Sigmoid colon (tissue), 7 donors: Measurements from ENCODE around the gene YEATS2. TPM values are rescaled to one million over a fixed set of nuclear protein-coding genes. Genes with fewer than 3 reads are reported as not detected.

Source experiments
- DNase-seq: peaks from one replicate; pipeline ENCODE4 v3.0.0-alpha.2; 2019
- H3K27ac ChIP-seq, 4 donors: fragments of 200-600 bp; sonication (generic); one replicate each; pipeline ENCODE4 v1.5.1; 2016 to 2019; ENCODE audit warnings: mild to moderate bottlenecking in 1 of 4
- H3K27me3 ChIP-seq, 3 donors: fragments of 200-600 bp; sonication (generic); one replicate each; pipeline ENCODE4 v1.5.1; 2019; ENCODE audit warnings: mild to moderate bottlenecking in 1 of 3
- H3K36me3 ChIP-seq, 4 donors: fragments of 200-600 bp; sonication (generic); one replicate each; pipeline ENCODE4 v1.5.1; 2016 to 2019
- H3K4me1 ChIP-seq, 4 donors: fragments of 200-600 bp; sonication (generic); one replicate each; pipeline ENCODE4 v1.5.1; 2017 to 2019
- H3K4me3 ChIP-seq, 4 donors: fragments of 200-600 bp; sonication (generic); one replicate each; pipeline ENCODE4 v1.5.1; 2017 to 2019; ENCODE audit warnings: mild to moderate bottlenecking in 2 of 4, moderate library complexity in 1 of 4
- H3K9me3 ChIP-seq, 4 donors: fragments of 200-600 bp in 3 of 4; sonication (generic) in 3 of 4; one replicate each; pipeline versions ENCODE4 v1.5.1 to v1.6.1; 2013 to 2019
- EP300 ChIP-seq, 4 donors: sonication (generic); formaldehyde crosslinking; IDR thresholded peaks; one replicate each; pipeline ENCODE4 v1.6.1; 2017; ENCODE audit warnings: antibody characterized with exemption in 4 of 4
- POLR2A ChIP-seq, 2 donors: fragments of 450-650 bp; IDR thresholded peaks; one replicate each; pipeline ENCODE4 v1.6.1; 2016; ENCODE audit warnings: antibody characterized with exemption in 2 of 2, mild to moderate bottlenecking in 2 of 2, moderate library complexity in 2 of 2
- POLR2AphosphoS5 ChIP-seq, 4 donors: sonication (generic); formaldehyde crosslinking; IDR thresholded peaks; one replicate each; pipeline ENCODE4 v1.6.1; 2017; ENCODE audit warnings: antibody characterized with exemption in 4 of 4
- WGBS, 2 donors: extraction: QIAGEN DNeasy Blood & Tissue Kit; methylation state at CpG; one replicate each; pipeline ENCODE4 v1.1.7; 2013; 5-methylcytosine and 5-hydroxymethylcytosine counted together
- intact Hi-C: fragments of 100-400 bp; cut with DNase I; formaldehyde crosslinking; loops from one replicate; pipeline ENCODE4 v1.15.1; 2023
- polyA plus RNA-seq, 3 donors: library from polyadenylated mRNA; stranded (reverse); fragments of 200-250 nt; gene quantifications; one replicate each; pipeline ENCODE4 v1.2.3, GENCODE V29; 2013
- total RNA-seq, 4 donors: library from RNA; depleted of rRNA; stranded (reverse); fragments of >200 nt; gene quantifications; one replicate each; pipeline ENCODE4 v1.1.0, GENCODE V29; 2016
- TF ChIP-seq, protein P1 (sequence below), 4 experiments: fragments of 450-650 bp in 3 of 4; fragments of 200-600 bp in 1 of 4; IDR thresholded peaks; one replicate each; pipeline ENCODE4 v1.5.1; 2016 to 2019; ENCODE audit warnings: antibody characterized with exemption in 4 of 4, mild to moderate bottlenecking in 3 of 4, moderate library complexity in 2 of 4
- donor health status: healthy with polysubstance abuse.
- donor health status: Bipolar disorder and iron deficiency.
- donor health status: healthy.

YEATS2 gene
- total and polyA plus RNA-seq, 7 donors, result 3.0 to 20.3 (median 13.2) TPM

DNA sequence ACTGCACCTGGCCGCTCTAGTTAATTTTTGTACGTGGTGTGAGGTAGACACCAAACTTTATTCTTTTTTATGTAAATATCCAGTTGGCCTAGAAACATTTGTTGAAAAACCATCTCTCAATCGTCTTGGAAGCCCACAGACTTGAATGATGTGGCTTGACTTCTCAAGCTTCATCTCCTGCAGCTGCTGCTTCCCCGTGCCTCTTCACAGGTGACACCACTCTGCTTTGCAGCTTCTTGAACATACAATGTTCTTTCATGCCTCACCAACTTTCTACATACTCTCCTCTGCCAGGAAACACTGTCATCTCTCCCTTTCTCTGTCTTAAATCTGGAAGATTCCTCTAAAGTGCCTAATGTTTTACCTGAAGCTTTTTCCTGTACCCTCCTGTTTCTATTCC is 92.2 kb downstream of the YEATS2 start:
- H3K36me3 ChIP-seq, result peaks cover 3 to 89% (median 21%) of the 10 kb centered on the region in 4 donors
- intact Hi-C loops, result no loop called here
- no peaks in the 10 kb centered on the region for H3K4me1 ChIP-seq
- no peak overlapping the region for H3K4me3 ChIP-seq
- 79 to 90% methylated on average over 4 of the region's 4 CpGs for WGBS, 2 donors
- H3K27ac ChIP-seq, result no peak overlapping the region
- no peak for DNase-seq
- H3K9me3 ChIP-seq, result no peaks in the 10 kb centered on the region
- no peaks in the 10 kb centered on the region for H3K27me3 ChIP-seq
- TF ChIP-seq EP300 (IDR thresholded peaks at IDR 0.05), result no peak
- TF ChIP-seq POLR2A (IDR thresholded peaks at IDR 0.05), result no peak
- TF ChIP-seq, protein P1, sequence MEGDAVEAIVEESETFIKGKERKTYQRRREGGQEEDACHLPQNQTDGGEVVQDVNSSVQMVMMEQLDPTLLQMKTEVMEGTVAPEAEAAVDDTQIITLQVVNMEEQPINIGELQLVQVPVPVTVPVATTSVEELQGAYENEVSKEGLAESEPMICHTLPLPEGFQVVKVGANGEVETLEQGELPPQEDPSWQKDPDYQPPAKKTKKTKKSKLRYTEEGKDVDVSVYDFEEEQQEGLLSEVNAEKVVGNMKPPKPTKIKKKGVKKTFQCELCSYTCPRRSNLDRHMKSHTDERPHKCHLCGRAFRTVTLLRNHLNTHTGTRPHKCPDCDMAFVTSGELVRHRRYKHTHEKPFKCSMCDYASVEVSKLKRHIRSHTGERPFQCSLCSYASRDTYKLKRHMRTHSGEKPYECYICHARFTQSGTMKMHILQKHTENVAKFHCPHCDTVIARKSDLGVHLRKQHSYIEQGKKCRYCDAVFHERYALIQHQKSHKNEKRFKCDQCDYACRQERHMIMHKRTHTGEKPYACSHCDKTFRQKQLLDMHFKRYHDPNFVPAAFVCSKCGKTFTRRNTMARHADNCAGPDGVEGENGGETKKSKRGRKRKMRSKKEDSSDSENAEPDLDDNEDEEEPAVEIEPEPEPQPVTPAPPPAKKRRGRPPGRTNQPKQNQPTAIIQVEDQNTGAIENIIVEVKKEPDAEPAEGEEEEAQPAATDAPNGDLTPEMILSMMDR (IDR thresholded peaks at IDR 0.05), result no peak
- TF ChIP-seq POLR2AphosphoS5 (IDR thresholded peaks at IDR 0.05), result no peak

DNA sequence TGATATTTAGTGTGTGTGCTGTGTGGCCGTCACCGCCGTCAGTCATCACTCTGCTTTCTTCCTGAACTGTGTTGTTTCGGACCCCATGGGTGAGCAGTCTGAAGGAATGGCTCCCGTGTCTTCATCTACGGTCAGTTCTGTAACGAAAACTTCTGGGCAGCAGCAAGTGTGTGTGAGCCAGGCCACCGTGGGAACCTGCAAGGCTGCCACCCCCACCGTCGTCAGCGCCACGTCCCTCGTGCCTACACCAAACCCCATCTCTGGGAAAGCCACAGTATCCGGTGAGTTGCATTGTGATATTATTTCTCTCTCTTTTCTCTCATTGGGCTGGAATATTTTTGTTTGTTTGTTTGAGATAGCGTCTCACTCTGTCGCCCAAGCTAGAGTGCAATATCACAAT is 93.1 kb downstream of the YEATS2 start:
- 96% methylated on average over 16 of the region's 16 CpGs for WGBS, 2 donors
- intact Hi-C loops, result no loop called here
- H3K9me3 ChIP-seq, result no peaks in the 10 kb centered on the region
- TF ChIP-seq EP300 (IDR thresholded peaks at IDR 0.05) (no peak), POLR2A (IDR thresholded peaks at IDR 0.05) (no peak), POLR2AphosphoS5 (IDR thresholded peaks at IDR 0.05) (no peak)
- TF ChIP-seq, protein P1 (IDR thresholded peaks at IDR 0.05), result no peak
- no peaks in the 10 kb centered on the region for H3K4me1 ChIP-seq
- no peak for DNase-seq
- H3K4me3 ChIP-seq, result no peak overlapping the region
- no peak overlapping the region for H3K27ac ChIP-seq
- no peaks in the 10 kb centered on the region for H3K27me3 ChIP-seq
- H3K36me3 ChIP-seq, result peaks cover 3 to 83% (median 21%) of the 10 kb centered on the region in 4 donors

DNA sequence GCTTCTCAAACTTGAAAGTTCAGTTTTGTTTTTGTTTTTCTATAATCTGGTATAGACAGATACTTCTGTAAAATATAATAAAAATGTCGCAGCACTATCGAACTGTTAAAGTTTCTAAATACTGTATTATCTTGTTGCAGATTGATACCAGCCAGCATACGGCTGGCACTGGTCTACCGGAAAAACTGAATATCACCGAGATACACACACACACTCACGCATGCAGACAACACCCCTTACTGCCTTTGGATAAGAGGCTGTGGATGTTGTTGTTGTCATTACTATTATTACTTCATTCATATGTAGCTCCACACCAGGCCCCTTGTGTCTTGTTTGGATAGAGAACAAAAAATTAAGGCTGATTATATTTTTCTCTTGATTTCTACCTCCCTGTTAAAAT is 95.4 kb downstream of the YEATS2 start:
- no peak for DNase-seq
- no peaks in the 10 kb centered on the region for H3K4me1 ChIP-seq
- intact Hi-C loops, result no loop called here
- peaks cover 3 to 66% (median 12%) of the 10 kb centered on the region in 4 donors for H3K36me3 ChIP-seq
- H3K27ac ChIP-seq, result no peak overlapping the region
- TF ChIP-seq, protein P1 (IDR thresholded peaks at IDR 0.05), result no peak
- no peaks in the 10 kb centered on the region for H3K27me3 ChIP-seq
- H3K9me3 ChIP-seq, result no peaks in the 10 kb centered on the region
- no peak overlapping the region for H3K4me3 ChIP-seq
- whole genome bisulfite sequencing, 2 donors, result 93 to 95% methylated on average over 6 of the region's 6 CpGs

DNA sequence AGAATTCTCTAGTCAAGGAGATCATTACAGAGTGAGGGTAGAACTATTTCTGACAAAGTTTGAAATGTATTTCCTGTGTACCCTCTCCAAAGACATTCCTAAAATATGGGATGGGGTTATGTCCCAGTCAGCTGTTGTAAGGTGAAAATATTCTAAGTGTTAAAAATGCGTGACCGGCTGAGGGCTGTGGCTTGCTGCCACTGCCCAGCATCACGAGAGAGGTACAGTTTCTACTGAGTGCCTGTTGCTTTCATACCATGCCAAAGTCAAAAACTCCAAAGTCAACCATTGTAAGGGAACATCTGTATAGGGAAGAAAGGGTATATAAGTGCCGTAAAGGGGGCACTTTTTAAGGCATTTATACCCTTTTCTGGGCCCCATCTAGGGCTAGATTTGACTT is 96.9 kb downstream of the YEATS2 start:
- WGBS, 2 donors, result 91 to 98% methylated on average over 4 of the region's 4 CpGs
- no peak for TF ChIP-seq EP300 (IDR thresholded peaks at IDR 0.05)
- TF ChIP-seq POLR2A (IDR thresholded peaks at IDR 0.05), result no peak
- TF ChIP-seq, protein P1 (IDR thresholded peaks at IDR 0.05), result no peak
- TF ChIP-seq POLR2AphosphoS5 (IDR thresholded peaks at IDR 0.05), result no peak
- Histone ChIP-seq H3K27ac (no peak overlapping the region), H3K4me1 (no peaks in the 10 kb centered on the region), H3K36me3 (peaks cover 3 to 70% (median 23%) of the 10 kb centered on the region in 4 donors), H3K27me3 (no peaks in the 10 kb centered on the region), H3K4me3 (no peak overlapping the region), H3K9me3 (no peaks in the 10 kb centered on the region)
- intact Hi-C loops, result no loop called here
- DNase-seq, result no peak

DNA sequence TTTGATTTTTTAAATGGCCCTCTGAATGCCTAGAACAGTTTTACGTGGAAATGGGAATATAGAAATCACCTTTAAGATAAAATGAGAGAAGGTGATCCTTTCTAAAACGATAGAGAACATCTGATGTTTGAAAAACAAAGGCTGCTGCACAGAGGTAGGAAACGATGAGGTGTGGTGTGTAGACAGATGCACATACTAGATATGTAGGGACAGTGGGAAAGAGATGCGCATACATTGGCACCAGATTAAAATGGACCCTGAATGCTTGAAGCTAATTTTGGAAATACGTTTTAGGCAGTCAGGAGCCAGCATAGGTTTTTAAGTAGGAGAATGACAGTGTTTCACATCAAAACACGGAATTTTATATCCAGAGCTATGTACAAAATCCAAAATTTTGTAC is 98.8 kb downstream of the YEATS2 start:
- Histone ChIP-seq H3K4me1 (no peaks in the 10 kb centered on the region), H3K27me3 (no peaks in the 10 kb centered on the region), H3K36me3 (peaks cover 0 to 67% (median 28%) of the 10 kb centered on the region in 4 donors), H3K27ac (no peak overlapping the region), H3K9me3 (no peaks in the 10 kb centered on the region), H3K4me3 (no peak overlapping the region)
- DNase-seq, result no peak
- intact Hi-C loops, result no loop called here
- TF ChIP-seq POLR2AphosphoS5 (IDR thresholded peaks at IDR 0.05) (no peak), POLR2A (IDR thresholded peaks at IDR 0.05) (no peak), EP300 (IDR thresholded peaks at IDR 0.05) (no peak)
- TF ChIP-seq, protein P1 (IDR thresholded peaks at IDR 0.05), result no peak
- WGBS, 2 donors, result 96% methylated on average over 6 of the region's 6 CpGs
